Stomach smooth muscle (tissue), 2 donors: Measurements from ENCODE around the gene WAS.

Experiments used
- H3K27ac ChIP-seq: one replicate; pipeline ENCODE4 v1.7.0; 2013; ENCODE audit warnings: mild to moderate bottlenecking, low read length, inconsistent platforms
- H3K27me3 ChIP-seq, 2 donors: one replicate each; pipeline ENCODE4 v1.7.0; 2013; ENCODE audit warnings: low read length in 2 of 2; ENCODE audit not compliant: insufficient read depth in 2 of 2, control insufficient read depth in 1 of 2
- H3K36me3 ChIP-seq, 2 donors: one replicate each; pipeline ENCODE4 v1.7.0; 2013; ENCODE audit warnings: low read length in 2 of 2; ENCODE audit not compliant: control insufficient read depth in 2 of 2, insufficient read depth in 2 of 2
- H3K4me1 ChIP-seq: one replicate; pipeline ENCODE4 v1.7.0; 2013; ENCODE audit warnings: low read length; ENCODE audit not compliant: control insufficient read depth, insufficient read depth
- H3K4me3 ChIP-seq, 2 donors: one replicate each; pipeline ENCODE4 v1.7.0; 2013; ENCODE audit warnings: low read length in 2 of 2
- H3K9ac ChIP-seq, 2 donors: one replicate each; pipeline ENCODE4 v1.7.0; 2013; ENCODE audit warnings: low read length in 2 of 2, mild to moderate bottlenecking in 1 of 2
- H3K9me3 ChIP-seq, 2 donors: one replicate each; pipeline ENCODE4 v1.7.0; 2013; ENCODE audit warnings: low read length in 2 of 2; ENCODE audit not compliant: control insufficient read depth in 2 of 2
- donor health status: healthy.
- donor health status: Pancreatic carcinoma.

WAS gene

GRCh38 chrX:48711929-48712505 is 28.4 kb downstream of the WAS start:
- Histone ChIP-seq H3K9ac (no peak overlapping the region), H3K4me3 (no peak overlapping the region), H3K27me3 (peaks cover 0 to 18% of the 10 kb centered on the region in 2 donors), H3K36me3 (peaks cover 0 to 2% of the 10 kb centered on the region in 2 donors), H3K9me3 (no peaks in the 10 kb centered on the region), H3K4me1 (peaks cover 2% of the 10 kb centered on the region), H3K27ac (no peak overlapping the region)

- H3K4me1 ChIP-seq, result peaks cover 2% of the 10 kb centered on the region
- no peaks in the 10 kb centered on the region for H3K9me3 ChIP-seq
- H3K9ac ChIP-seq, result no peak overlapping the region
- peaks cover 0 to 16% of the 10 kb centered on the region in 2 donors for H3K27me3 ChIP-seq
- H3K27ac ChIP-seq, result no peak overlapping the region
- H3K4me3 ChIP-seq, result no peak overlapping the region
- no peaks in the 10 kb centered on the region for H3K36me3 ChIP-seq
Observed at GRCh38 chrX:48713847-48714246, 30.2 kb downstream of the WAS start.

- H3K27me3 ChIP-seq, result peaks cover 0 to 13% of the 10 kb centered on the region in 2 donors
- no peaks in the 10 kb centered on the region for H3K9me3 ChIP-seq
- H3K36me3 ChIP-seq, result no peaks in the 10 kb centered on the region
- H3K4me1 ChIP-seq, result peaks cover 2% of the 10 kb centered on the region
- no peak overlapping the region for H3K27ac ChIP-seq
- H3K9ac ChIP-seq, result no peak overlapping the region
- H3K4me3 ChIP-seq, result no peak overlapping the region
Observed at GRCh38 chrX:48714573-48714972, 31.0 kb downstream of the WAS start.

DNA sequence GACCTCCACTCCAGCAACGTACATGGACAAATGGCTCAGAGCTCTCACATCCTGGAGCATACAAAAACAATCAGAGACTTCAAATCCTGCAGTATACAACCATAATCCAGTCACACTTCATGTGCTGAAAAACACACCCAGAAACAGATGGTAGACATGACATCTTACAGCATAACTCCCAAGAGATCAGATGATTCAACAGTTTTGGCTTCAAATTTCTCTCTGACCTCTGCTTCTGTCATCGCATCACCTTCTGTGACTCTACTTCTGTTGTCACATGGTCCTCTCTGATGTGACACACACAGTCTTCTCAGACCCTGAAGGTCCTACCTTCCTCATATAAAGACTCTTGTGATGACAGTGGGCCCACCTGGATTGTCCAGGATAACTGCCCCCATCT is 31.5 kb downstream of the WAS start:
- peaks cover 2% of the 10 kb centered on the region for H3K4me1 ChIP-seq
- H3K27me3 ChIP-seq, result peaks cover 0 to 10% of the 10 kb centered on the region in 2 donors
- H3K9me3 ChIP-seq, result no peaks in the 10 kb centered on the region
- H3K27ac ChIP-seq, result no peak overlapping the region
- no peak overlapping the region for H3K4me3 ChIP-seq
- no peaks in the 10 kb centered on the region for H3K36me3 ChIP-seq
- no peak overlapping the region for H3K9ac ChIP-seq

DNA sequence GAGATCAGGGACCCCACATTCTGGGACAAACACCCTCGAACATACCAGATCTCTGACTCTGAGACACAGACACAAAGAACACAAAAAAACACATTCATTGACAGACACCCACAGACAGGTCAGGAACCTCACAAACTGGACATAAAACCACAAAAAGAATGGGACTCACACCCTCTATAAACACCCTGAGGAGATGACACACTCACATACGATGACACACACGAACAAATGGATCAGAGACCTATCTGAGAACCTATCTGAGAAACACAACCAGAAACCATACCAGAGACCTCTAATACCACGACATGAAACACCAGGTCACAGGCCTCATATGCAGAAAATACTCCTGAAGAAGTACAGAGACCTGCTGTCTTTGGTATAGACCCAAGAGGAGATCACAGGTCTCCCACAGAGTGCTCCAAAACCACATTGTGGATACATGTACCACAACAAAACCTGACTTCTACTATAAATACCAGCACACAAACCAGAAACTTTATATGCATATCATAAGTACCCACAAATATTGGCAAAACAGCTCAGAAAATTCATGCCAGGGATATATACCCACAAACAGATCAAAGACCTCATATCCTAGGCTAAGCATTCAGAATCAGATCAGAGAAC is 32.4 kb downstream of the WAS start:
- no peaks in the 10 kb centered on the region for H3K36me3 ChIP-seq
- no peak overlapping the region for H3K27ac ChIP-seq
- peaks cover 0 to 4% of the 10 kb centered on the region in 2 donors for H3K9me3 ChIP-seq
- no peak overlapping the region for H3K4me3 ChIP-seq
- H3K27me3 ChIP-seq, result peaks cover 0 to 9% of the 10 kb centered on the region in 2 donors
- H3K4me1 ChIP-seq, result peaks cover 2% of the 10 kb centered on the region
- H3K9ac ChIP-seq, result no peak overlapping the region

DNA sequence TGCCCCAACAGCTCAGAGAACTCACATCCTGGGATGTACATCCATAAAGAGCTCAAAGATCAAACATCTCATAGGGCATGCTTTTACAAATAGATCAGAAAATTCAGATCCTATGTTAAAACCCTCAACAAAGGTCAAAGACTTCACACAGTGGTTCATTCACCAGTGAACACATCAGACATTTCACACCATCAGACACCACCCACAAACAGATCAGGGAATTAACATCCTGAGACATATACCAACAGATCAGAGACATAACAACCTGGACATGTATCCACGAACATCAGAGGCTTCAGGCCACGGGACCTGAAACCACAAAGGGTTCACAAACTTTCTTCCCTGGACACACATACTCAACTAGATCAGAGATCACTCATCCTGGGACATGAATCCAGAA is 36.4 kb downstream of the WAS start:
- Histone ChIP-seq H3K9ac (no peak overlapping the region), H3K27me3 (peaks cover 0 to 4% of the 10 kb centered on the region in 2 donors), H3K4me3 (no peak overlapping the region), H3K36me3 (no peaks in the 10 kb centered on the region), H3K4me1 (no peaks in the 10 kb centered on the region), H3K27ac (no peak overlapping the region), H3K9me3 (peaks cover 0 to 12% of the 10 kb centered on the region in 2 donors)

DNA sequence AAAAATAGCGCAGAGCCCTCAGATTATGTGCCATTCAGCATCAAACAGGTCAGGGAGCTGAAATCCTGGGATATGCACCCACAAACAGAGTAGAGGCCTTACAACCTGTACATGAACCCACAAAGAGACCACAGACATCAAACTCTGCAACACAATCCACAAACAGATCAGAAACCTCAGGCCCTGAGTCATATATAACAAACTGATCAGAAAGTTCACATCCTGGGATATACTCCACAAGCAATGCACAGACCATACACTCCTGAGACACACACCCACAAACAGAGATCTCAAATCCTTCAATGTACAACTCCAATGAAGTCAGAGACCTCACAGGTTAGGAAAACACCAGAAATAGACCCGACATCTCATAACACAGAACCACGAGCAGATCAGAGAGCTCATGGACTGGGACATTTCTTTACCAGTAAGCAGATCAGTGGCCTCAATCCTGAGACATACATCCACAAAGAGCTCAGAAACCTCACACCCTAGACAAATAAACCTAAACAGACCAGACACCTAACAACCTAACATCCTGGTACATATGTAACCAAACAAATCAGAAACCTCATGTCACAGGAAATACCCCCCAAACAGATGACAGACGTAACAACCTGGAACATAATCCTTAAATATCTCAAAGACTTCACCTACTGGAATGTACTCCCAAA is 37.1 kb downstream of the WAS start:
- Histone ChIP-seq H3K36me3 (no peaks in the 10 kb centered on the region), H3K4me1 (no peaks in the 10 kb centered on the region), H3K4me3 (no peak overlapping the region), H3K9ac (no peak overlapping the region), H3K27me3 (peaks cover 0 to 8% of the 10 kb centered on the region in 2 donors), H3K27ac (no peak overlapping the region), H3K9me3 (peaks cover 0 to 12% of the 10 kb centered on the region in 2 donors)

GRCh38 chrX:48721916-48722315 is 38.3 kb downstream of the WAS start:
- Histone ChIP-seq H3K9me3 (peaks cover 0 to 12% of the 10 kb centered on the region in 2 donors), H3K4me1 (no peaks in the 10 kb centered on the region), H3K36me3 (no peaks in the 10 kb centered on the region), H3K27me3 (peaks cover 0 to 8% of the 10 kb centered on the region in 2 donors), H3K9ac (no peak overlapping the region), H3K4me3 (no peak overlapping the region), H3K27ac (no peak overlapping the region)

- H3K9me3 ChIP-seq, result peaks cover 0 to 5% of the 10 kb centered on the region in 2 donors
- H3K4me1 ChIP-seq, result no peaks in the 10 kb centered on the region
- H3K4me3 ChIP-seq, result no peak overlapping the region
- peaks cover 0 to 7% of the 10 kb centered on the region in 2 donors for H3K27me3 ChIP-seq
- H3K27ac ChIP-seq, result no peak overlapping the region
- no peak overlapping the region for H3K9ac ChIP-seq
- no peaks in the 10 kb centered on the region for H3K36me3 ChIP-seq
Observed at GRCh38 chrX:48726596-48726995, 43.0 kb downstream of the WAS start.

GRCh38 chrX:48728653-48729052 is 45.1 kb downstream of the WAS start:
- H3K4me1 ChIP-seq, result no peaks in the 10 kb centered on the region
- H3K36me3 ChIP-seq, result no peaks in the 10 kb centered on the region
- H3K27me3 ChIP-seq, result peaks cover 0 to 10% of the 10 kb centered on the region in 2 donors
- no peak overlapping the region for H3K4me3 ChIP-seq
- H3K27ac ChIP-seq, result no peak overlapping the region
- no peak overlapping the region for H3K9ac ChIP-seq
- peaks cover 0 to 3% of the 10 kb centered on the region in 2 donors for H3K9me3 ChIP-seq

DNA sequence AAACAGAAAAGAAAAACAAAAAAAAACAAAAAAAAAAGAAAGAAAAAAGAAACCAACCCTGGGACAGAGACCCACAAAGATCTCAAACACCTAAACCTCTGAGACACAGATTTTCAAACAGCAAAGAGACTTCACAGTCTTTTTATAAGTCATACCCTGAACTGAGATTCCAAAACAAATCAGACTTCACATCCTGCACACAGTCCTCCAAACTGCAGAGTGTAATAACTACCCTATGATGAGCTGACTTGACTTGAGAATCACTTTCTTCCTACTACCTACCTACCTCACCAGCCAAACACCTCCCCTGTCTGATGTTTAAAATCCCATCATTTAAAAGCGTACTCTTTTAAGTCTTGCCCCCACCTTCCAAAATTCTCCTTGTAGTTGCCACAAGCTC is 52.7 kb downstream of the WAS start:
- H3K9ac ChIP-seq, result peak overlapping the region in 1 of 2 donors; percentile 38
- no peak overlapping the region for H3K27ac ChIP-seq
- no peaks in the 10 kb centered on the region for H3K36me3 ChIP-seq
- H3K9me3 ChIP-seq, result no peaks in the 10 kb centered on the region
- H3K4me1 ChIP-seq, result peaks cover 10% of the 10 kb centered on the region
- peaks cover 0 to 5% of the 10 kb centered on the region in 2 donors for H3K27me3 ChIP-seq
- H3K4me3 ChIP-seq, result peak overlapping the region; percentile 71 to 78
